VCaP (cell line): ENCODE results near the gene ANKRD66.
A peak's percentile ranks its signal among the peaks of the same experiment; 100 is the strongest.
"Not testable (repeated sequence)": the region's sequence is repeated elsewhere in the genome, so short reads cannot be mapped to it uniquely, and the experiment has no call there.

Experiments
- H3K27ac ChIP-seq: fragments of 450-650 bp; 2 replicates; pipeline ENCODE4 v1.5.1; 2017
- TF ChIP-seq, protein P1 (sequence below): fragments of 450-650 bp; conservative IDR thresholded peaks from 2 replicates; pipeline ENCODE4 v1.5.1; 2017; ENCODE audit warnings: mild to moderate bottlenecking, moderate library complexity

The ANKRD66 gene

DNA sequence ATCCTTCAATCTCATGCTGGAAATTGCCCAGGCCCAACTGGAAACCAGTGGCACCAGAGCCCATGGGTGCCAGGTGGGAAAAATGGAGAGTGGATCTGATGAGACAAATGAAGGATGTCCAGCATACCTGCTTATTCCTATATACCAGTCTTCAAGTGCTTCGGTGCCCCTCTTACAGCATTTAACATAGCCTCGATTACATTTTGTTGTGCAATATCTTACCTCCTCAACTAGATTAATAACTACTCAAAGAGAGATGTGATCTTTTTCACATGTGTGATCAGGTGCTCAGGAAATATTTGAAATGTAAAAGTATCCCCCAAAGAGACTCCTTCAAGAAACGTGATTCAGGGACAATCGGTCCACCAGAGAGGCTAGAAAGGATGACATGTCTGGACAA lies 4.8 kb upstream of the ANKRD66 start:
- H3K27ac ChIP-seq: no peak overlapping the region
- TF ChIP-seq, protein P1, sequence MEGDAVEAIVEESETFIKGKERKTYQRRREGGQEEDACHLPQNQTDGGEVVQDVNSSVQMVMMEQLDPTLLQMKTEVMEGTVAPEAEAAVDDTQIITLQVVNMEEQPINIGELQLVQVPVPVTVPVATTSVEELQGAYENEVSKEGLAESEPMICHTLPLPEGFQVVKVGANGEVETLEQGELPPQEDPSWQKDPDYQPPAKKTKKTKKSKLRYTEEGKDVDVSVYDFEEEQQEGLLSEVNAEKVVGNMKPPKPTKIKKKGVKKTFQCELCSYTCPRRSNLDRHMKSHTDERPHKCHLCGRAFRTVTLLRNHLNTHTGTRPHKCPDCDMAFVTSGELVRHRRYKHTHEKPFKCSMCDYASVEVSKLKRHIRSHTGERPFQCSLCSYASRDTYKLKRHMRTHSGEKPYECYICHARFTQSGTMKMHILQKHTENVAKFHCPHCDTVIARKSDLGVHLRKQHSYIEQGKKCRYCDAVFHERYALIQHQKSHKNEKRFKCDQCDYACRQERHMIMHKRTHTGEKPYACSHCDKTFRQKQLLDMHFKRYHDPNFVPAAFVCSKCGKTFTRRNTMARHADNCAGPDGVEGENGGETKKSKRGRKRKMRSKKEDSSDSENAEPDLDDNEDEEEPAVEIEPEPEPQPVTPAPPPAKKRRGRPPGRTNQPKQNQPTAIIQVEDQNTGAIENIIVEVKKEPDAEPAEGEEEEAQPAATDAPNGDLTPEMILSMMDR: no peak

DNA sequence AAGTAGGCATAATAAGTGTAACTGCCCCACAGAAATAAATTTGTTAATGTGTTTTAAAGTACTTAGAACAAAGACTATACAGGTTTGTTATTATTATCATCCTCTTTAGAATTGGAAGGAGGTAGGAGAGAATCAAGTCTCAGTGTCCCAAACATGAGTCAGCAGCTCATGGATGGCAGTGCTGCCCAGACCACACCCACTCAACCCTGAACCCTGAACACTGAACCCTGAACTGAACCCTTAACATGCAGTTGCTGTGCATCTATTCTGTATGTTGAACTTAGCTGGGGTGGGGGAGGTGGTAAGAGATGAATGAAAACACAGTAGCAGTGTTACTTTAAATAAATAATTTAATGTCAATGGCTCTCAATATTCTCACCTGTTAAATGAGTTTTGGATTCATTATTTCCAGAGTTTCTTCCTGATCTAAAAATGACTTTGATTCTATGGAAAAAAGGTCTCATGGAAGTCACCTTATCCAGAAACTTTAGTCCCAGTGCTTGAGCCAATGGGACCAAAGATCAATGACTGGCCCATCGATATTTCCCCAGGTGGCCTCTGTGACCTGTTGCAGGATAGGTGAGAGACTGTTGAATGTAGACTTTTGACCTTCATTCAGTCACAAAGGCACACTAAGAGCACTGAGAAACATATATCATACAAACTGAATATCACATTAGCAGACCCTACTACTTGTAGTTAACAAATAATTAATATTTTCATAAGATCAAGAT lies 3.1 kb upstream of the ANKRD66 start:
- no peak overlapping the region for H3K27ac ChIP-seq
- TF ChIP-seq, protein P1: no peak

DNA sequence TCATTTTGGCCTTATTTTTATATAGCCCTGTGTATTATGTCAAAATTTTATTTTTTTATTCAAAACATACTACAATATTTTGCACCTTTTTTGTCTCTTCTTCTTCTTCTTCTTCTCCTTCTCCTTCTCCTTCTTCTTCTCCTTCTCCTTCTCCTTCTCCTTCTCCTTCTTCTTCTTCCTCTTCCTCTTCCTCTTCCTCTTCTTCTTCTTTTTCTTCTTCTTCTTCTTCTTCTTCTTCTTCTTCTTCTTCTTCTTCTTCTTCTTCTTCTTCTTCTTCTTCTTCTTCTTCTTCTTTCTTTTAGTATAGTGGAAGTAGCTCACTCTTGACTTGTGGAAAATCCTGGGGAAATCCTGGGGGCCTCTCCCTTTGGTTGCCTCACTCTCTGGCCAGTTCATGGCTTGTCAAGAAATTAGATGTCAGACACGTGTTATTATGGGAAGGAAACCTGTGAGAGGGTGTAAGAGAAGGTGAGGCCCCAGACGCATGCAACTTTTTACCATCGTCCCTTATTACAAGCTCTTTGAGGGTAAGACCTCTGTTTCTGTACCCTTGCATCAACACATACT lies 2.5 kb upstream of the ANKRD66 start:
- not testable (repeated sequence) for H3K27ac ChIP-seq

DNA sequence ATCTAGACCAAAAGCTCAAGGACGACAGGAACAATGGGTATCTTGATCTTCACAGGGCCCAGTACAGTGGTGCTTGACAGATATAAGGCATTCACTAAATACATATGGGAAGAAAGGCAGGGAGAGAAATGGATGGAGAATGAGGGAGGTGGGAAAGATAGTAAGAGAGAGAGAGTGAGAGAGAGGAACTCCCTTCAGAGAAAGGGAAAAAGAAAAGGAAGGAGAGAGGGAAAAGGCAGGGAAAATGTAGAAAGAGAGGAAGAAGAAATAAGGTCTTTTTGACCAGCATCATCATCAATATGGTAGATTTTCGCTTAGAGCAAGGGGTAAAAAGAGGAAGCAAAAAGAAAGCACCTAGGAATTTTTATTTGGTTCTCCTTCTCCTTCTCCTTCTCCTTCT lies 760 bp upstream of the ANKRD66 start:
- no peak overlapping the region for H3K27ac ChIP-seq

DNA sequence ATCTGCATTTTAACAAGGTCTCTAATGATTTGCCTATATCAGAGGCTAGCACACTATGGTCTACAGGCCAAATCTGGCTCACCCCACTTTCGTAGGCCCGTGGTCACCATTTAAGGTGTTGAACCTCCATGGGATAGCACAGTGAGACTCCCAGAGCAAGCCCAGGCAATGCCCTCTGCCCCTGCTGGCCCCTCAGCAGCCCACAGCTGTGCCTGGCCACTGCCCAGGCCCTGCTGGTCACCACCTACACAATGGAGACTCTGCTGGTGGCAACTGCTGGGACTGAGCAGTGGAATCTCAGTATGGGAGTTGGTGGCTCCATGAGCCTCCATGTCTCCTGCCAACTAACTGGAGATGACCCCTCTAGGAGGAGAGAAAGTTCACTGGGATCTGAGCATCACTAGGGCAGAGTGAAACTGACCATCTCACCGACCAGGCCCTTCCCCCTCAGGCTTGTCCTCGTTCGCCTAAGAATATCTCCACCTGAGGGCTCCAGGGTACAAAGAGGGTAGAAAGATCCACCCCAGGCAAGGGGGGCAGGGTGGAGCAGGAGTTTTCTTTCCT lies 2.3 kb downstream of the ANKRD66 start:
- peak overlapping the region; percentile 80 for H3K27ac ChIP-seq

More for the DNA sequence above, 760 bp upstream of the ANKRD66 start:
- TF ChIP-seq, protein P1: no peak

DNA sequence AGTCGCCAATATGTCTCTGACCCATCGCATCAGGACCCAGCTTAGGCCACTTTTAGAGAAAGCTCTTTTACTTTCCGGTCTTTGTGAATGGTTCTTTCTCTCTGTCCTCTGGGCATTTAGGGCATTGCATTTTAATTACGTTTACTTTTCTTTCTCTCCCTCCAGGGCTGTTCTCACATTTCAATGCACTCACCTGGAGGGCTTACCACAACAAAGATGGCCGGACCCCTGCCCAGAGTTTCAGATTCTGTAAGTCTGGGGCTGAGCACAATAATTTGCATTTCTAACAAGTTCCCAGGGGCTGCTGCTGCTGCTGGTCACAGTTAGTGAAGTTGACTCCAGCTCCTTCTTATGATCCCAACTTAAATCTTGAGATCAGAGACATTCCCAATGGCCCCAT lies 3.0 kb downstream of the ANKRD66 start:
- TF ChIP-seq, protein P1: no peak
- peak overlapping the region; percentile 80 for H3K27ac ChIP-seq

More for the DNA sequence above, 2.3 kb downstream of the ANKRD66 start:
- TF ChIP-seq, protein P1: no peak

DNA sequence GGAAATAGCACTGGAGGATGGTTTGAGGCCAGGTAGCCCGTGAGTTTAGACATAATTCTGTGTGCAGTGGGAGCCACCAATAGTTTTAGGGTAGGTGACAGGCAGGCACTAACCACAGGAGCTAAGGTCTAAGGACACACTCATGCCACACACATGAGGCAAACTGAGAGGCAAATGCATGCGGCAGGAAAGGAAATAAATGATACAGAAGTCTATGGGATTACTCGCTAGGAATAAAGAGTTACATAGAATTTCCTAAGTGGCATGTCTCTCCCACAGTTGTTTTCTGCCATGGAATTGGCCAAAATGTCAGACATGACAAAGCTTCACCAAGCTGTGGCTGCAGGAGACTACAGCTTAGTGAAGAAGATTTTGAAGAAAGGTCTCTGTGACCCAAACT lies 4.9 kb downstream of the ANKRD66 start:
- peak overlapping the region; percentile 80 for H3K27ac ChIP-seq
- TF ChIP-seq, protein P1: no peak

DNA sequence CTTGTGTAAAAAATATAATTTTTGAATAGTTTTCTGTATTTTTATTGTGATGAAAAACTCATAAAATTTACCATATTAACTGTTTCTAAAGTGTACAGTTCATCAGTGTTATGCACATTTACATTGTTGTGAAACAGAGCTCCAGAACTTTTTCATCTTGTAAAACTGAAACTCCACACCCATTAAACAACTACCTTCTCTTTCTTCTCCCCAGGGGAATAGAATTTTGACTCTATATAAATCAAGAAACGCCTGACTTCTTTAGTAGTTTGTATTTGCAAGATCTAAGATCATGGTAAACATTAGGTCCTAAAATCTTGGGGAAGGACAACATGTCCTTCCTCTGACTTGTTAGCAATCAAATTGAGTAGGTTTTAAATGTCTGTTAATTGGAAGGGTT lies 9.1 kb downstream of the ANKRD66 start:
- TF ChIP-seq, protein P1: no peak
- no peak overlapping the region for H3K27ac ChIP-seq
